ENCODE measurements around the gene PGA5.
"Not testable (repeated sequence)": the region's sequence is repeated elsewhere in the genome, so short reads cannot be mapped to it uniquely, and the experiment has no call there.

The PGA5 gene

DNA sequence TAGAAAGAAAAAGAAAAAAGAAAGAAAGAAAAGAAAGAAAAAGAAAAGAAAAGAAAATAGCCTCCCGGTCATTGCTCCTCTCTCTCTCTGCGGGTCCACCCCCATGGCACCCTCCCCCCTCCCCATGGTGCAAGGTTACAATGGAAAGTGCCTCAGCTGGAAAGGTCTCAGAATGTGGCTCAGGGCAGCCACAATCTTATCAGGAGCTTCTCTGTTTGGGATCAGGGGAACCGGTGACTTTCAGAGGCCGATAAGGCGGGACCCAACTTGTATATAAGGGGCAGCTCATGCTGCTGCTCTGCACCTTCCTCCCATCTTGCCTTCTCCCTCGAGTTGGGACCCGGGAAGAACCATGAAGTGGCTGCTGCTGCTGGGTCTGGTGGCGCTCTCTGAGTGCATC lies at the start of gene PGA5:
Gene PGA5 (plus strand): TSS at position 301 of the 400 bp plus-strand sequence. CDS start 52 bp downstream, at position 353.
- not testable (repeated sequence) for DNase-seq

DNA sequence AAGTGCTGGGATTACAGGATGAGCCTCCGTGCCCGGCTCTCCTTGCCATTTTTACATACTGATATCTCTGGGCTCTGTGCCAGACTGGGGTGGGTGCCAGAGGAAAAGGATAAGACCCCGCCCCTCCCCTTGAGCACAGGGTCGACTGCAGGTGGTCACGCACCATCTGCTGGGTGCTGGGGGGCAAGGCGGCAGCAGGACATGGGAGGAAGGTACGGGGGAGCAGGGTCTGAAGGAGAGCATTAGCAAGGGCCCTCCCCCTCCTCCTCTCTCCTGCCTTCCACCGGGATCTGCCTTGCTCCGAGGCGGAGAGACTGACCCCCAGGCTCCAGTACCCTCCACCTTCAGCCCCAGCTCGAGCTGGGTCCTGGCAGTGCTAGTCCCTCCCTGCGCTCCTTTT lies 47.4 kb upstream of the PGA5 start:
- no peak for DNase-seq

DNA sequence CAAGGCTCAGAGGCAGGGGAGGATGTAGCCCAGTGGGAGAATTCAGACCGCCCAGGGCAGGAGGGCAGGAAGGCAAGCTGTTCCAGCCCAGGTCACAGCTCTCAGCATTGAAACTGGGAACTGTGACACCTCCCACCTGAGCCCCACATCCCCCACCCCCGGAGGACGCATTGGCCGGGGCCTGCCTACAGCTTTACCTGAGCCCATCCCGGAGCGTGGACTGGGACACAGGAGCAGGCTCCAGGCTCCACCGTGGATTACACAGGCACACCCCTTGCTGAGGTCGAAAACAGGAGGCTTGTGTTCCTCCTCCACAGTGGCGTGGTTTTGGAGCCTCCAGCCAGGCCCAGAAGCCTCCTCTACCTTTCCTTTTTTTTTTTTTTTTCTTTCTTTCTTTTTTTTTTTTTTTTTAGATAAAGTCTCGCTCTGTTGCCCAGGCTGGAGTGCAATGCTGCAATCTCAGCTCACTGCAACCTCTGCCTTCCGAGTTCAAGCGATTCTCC lies 46.8 kb upstream of the PGA5 start:
- DNase-seq, result no peak

DNA sequence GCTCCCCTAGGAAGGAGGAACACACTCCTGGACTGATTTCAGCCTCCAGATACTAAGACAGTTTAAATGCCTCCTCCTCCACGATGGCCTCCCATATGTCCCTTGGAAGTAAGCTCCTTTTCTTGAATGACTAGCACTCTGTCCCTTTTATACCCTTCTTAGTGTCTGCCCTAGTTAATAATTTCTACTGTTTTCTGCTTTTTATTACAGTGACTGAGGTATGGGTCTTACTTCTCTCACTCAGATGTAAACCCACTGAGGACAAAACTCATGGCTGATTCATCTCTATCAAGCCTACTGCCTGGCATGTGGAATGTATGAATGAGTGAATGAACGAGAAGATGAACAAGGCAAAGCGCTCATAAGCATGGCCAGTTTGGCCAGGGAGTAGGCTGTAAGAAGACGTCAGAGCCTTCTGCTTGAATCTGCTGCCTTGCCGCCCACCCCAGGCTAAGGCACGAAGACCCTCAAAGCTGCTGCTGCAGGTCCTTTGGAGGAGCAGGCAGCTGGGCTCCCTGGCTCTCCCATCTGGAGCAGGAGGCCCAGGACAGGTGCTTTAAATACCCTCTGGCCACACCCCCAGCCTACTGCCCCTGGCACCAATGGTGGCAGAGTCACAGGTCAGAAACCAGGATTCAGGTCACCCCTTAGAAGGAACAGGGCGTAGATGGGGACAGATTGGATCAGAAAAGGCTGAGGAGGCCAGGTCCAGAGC lies 45.8 kb upstream of the PGA5 start:
- no peak for DNase-seq

- DNase-seq, result no peak
Observed at GRCh38 chr11:61195719-61196118, 45.3 kb upstream of the PGA5 start.

GRCh38 chr11:61198361-61198760 lies 42.6 kb upstream of the PGA5 start:
- DNase-seq, result no peak

GRCh38 chr11:61198948-61199523 lies 41.9 kb upstream of the PGA5 start:
- DNase-seq, result no peak

DNA sequence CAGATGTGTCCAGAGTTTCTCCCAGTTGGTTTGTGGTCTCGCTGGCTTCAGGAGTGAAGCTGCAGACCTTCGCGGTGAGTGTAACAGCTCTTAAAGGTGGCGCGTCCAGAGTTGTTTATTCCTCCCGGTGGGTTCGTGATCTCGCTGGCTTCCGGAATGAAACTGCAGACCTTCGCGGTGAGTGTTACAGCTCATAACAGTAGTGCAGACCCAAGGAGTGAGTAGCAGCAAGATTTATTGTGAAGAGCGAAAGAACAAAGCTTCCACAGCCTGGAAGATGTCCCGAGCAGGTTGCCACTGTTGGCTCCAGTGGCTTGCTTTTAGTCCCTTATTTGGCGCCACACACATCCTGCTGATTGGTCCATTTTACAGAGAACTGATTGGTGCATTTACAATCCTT lies 39.5 kb upstream of the PGA5 start:
- DNase-seq, result no peak

GRCh38 chr11:61202950-61203746 lies 37.8 kb upstream of the PGA5 start, which contains the start of gene PGA3:
Gene PGA3 (plus strand): TSS chr11:61203515. CDS start chr11:61203565, 50 bp downstream.
- not testable (repeated sequence) for DNase-seq

GRCh38 chr11:61203873-61204272 lies 37.1 kb upstream of the PGA5 start:
- not testable (repeated sequence) for DNase-seq

DNA sequence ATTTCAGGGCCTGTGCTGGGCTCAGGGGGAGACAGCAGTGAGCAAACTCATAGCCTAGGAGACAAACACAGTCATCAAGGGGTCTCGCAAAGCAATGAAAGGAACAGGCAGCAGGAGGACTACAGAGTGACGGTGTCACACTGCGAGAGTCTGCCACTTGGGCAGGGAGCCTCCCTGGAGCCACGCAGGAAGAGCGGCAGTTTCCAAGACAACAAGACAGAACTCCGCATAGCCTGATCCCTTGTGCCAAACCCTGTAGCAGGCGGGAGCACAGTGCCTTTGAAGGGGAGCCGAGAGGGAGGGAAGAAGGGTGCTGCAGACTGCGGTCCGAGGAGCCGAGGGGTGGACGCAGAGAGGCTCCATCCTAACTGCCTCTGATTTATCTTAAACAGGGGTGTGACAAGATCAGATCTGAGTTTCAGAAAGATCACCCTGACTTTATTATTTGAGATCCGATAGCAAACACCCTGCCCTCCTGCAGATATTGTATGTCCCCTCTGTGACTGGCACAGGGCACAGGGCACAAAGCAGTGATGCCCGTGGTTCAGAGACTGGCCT lies 36.4 kb upstream of the PGA5 start:
- DNase-seq, result not testable (repeated sequence)

DNA sequence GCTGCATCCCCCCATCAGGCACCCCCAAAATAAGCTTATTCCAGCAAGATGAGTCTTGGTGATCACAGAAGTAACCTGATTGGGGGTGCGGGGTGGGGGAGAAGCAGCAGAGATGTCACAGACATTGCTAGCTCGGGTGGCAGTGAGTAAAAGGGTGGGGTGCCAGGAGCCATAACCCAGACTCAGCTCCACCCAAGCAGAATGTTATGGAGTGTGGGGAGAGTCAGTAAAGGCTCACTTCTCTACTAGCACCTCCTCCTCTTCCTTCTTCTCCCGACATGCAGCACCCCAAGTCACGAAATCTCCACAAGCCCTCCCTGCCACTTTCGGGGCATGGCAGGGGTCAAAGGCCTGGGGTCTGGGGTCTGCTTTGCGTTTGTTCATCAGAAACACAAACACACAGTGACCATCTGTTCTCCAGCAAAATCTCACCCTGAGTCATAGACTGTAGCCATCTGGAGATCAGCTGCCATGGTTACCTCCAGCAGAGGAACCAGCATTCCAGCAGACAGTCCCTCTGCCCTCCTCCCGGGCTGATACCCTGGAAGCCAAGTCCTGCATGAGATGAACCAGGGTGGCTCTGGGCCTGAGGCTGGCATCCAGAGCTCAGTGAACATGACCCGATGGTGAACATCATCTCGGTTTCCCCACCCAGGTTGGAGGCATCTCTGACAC lies 33.2 kb upstream of the PGA5 start:
- DNase-seq, result not testable (repeated sequence)

DNA sequence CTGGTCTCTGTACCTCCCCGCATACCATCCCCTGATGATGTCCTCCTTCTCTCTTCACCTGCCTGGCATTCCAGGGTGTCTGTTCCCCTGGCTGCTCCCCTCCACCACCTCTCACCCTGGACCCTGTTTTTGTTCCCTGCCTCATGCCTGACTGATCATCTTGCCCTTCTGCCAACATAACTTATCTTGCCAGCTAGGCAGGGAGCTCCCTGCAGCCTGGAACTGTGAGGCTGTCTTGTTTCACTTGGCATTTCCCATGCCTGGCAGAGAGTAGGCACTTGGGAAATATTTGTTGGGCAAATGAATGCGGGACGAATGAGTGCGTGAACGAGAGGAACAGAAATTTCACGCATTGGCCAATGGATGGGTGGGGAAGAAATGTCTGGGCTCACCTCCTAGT lies 30.3 kb upstream of the PGA5 start:
- not testable (repeated sequence) for DNase-seq

GRCh38 chr11:61211327-61211952 lies 29.5 kb upstream of the PGA5 start:
- DNase-seq, result not testable (repeated sequence)

DNA sequence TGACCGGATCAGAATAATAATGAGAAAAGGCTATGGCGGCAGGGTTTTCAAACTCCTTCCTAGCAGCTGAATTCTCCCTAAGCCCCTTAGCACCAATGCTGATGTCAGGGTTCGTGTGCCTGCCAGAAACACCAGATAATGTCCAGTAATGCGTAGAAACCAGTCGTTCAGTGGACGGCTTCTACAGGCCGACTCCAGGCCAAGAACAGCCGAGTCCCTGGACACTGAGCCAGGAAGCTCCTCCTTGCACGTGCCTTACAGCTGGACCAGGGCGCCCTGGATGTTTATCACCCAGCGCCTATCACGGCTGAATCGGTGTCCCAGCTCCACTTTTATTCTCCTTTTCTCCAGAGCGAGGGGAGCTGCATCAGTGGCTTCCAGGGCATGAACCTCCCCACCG lies 28.8 kb upstream of the PGA5 start:
- not testable (repeated sequence) for DNase-seq

DNA sequence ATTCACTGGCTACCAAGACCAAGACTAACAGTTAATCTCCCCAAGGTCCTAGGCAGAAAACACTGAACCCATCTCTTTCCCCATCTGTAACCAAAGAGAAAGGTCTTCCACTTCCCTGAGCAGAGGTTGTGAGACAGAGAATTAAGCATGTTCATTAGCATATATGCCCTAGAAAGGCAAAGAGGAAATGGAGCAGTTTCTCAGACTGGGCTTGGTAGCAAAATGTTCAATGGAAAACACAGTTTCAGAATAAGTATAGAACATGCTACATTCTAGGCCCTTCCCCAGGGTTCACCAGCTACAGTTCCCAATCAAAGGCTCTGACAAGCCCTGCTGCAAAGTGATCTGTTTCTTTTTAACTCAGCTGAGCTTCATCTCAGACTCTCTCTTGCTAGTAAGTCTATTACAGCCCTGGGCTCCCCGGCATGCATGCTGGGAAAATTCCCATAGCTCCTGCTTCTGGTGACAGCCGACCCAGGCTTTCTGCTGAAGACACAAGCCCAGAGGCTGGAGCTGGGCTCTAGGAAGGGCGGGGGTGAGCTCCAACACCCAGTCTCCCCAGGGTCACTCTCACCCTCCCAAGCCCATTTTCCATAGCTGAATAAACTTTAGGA lies 27.2 kb upstream of the PGA5 start:
- not testable (repeated sequence) for DNase-seq

GRCh38 chr11:61218306-61218705 lies 22.7 kb upstream of the PGA5 start:
- not testable (repeated sequence) for DNase-seq

GRCh38 chr11:61219016-61219415 lies 22.0 kb upstream of the PGA5 start:
- not testable (repeated sequence) for DNase-seq

DNA sequence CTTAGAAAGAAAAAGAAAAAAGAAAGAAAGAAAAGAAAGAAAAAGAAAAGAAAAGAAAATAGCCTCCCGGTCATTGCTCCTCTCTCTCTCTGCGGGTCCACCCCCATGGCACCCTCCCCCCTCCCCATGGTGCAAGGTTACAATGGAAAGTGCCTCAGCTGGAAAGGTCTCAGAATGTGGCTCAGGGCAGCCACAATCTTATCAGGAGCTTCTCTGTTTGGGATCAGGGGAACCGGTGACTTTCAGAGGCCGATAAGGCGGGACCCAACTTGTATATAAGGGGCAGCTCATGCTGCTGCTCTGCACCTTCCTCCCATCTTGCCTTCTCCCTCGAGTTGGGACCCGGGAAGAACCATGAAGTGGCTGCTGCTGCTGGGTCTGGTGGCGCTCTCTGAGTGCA lies 18.9 kb upstream of the PGA5 start, which contains the start of gene PGA4:
Gene PGA4 (plus strand): TSS at position 301 of the 400 bp plus-strand sequence. CDS start 54 bp downstream, at position 355.
- DNase-seq, result not testable (repeated sequence)

GRCh38 chr11:61222692-61223091 lies 18.3 kb upstream of the PGA5 start:
- DNase-seq, result not testable (repeated sequence)

- not testable (repeated sequence) for DNase-seq
Observed at GRCh38 chr11:61226457-61227137, 14.4 kb upstream of the PGA5 start.

Measured in fibroblast of skin of right biceps (primary cell).